ENCODE results near the gene TUBA4B.
"Not testable (repeated sequence)": the region's sequence is repeated elsewhere in the genome, so short reads cannot be mapped to it uniquely, and the experiment has no call there.

TUBA4B gene

GRCh38 chr2:219291910-219292490, 39.0 kb downstream of the TUBA4B start:
- no peak for DNase-seq

- no peak for DNase-seq
Measured at GRCh38 chr2:219292616-219293015, 39.6 kb downstream of the TUBA4B start.

- DNase-seq: no peak
Measured at GRCh38 chr2:219293736-219294231, 40.7 kb downstream of the TUBA4B start.

- DNase-seq: peak; percentile 79 to 89 (median 82)
Measured at GRCh38 chr2:219294356-219295351, 41.6 kb downstream of the TUBA4B start.

- no peak for DNase-seq
Measured at GRCh38 chr2:219296142-219296541, 43.1 kb downstream of the TUBA4B start.

GRCh38 chr2:219296631-219297391, 43.8 kb downstream of the TUBA4B start:
- DNase-seq: peak in 3 of 6 experiments; percentile 10 to 30 (median 12)

- DNase-seq: no peak
Measured at GRCh38 chr2:219297766-219298456, 44.9 kb downstream of the TUBA4B start.

- DNase-seq: peak; percentile 56 to 90 (median 79)
Measured at GRCh38 chr2:219298759-219299371, 45.8 kb downstream of the TUBA4B start.

- no peak for DNase-seq
Measured at GRCh38 chr2:219299372-219299760, 46.3 kb downstream of the TUBA4B start.

GRCh38 chr2:219300022-219300421, 47.0 kb downstream of the TUBA4B start:
- DNase-seq: no peak

GRCh38 chr2:219302412-219302968, 49.4 kb downstream of the TUBA4B start:
- DNase-seq: no peak

- no peak for DNase-seq
Measured at GRCh38 chr2:219304223-219304622, 51.2 kb downstream of the TUBA4B start.

- DNase-seq: no peak
Measured at GRCh38 chr2:219306047-219306446, 53.0 kb downstream of the TUBA4B start.

- DNase-seq: peak; percentile 17 to 75 (median 52)
Measured at GRCh38 chr2:219308142-219309101, 55.4 kb downstream of the TUBA4B start.

GRCh38 chr2:219309278-219309677, 56.2 kb downstream of the TUBA4B start, which contains the start of gene PTPRN:
Gene PTPRN (minus strand): TSS chr2:219309401. CDS start chr2:219309332, 69 bp downstream.
- DNase-seq: no peak

GRCh38 chr2:219312683-219313263, 59.7 kb downstream of the TUBA4B start:
- DNase-seq: not testable (repeated sequence)

- DNase-seq: no peak
Measured at GRCh38 chr2:219314804-219315468, 61.9 kb downstream of the TUBA4B start.
